Activated T-helper 2 cell treated with anti-CD3 and anti-CD28 coated beads, Interferon-gamma antibody, Interleukin-2, Interleukin-4, amounts not matched to agents 10 μg/mL and 5 μg/mL and 100 μg/mL, durations not matched to agents 14 hours and 24 hours and 36 hours (primary cell): ENCODE results near the gene CTU2. TPM values are rescaled to one million over a fixed set of nuclear protein-coding genes. Genes with fewer than 3 reads are reported as not detected.
A peak's percentile ranks its signal among the peaks of the same experiment; 100 is the strongest.

ENCODE experiments used
- DNase-seq: peaks from one replicate; pipeline ENCODE4 v3.0.0; 2021; ENCODE audit warnings: low spot score
- H3K27ac Mint-ChIP-seq: one replicate; pipeline ENCODE4 v1.8.0; 2021; ENCODE audit warnings: mixed read lengths
- H3K27me3 Mint-ChIP-seq: one replicate; pipeline ENCODE4 v1.8.0; 2021; ENCODE audit warnings: low read depth, mixed read lengths
- H3K36me3 Mint-ChIP-seq: one replicate; pipeline ENCODE4 v1.8.0; 2021; ENCODE audit warnings: low read depth, mixed read lengths
- H3K4me1 Mint-ChIP-seq: one replicate; pipeline ENCODE4 v1.8.0; 2021; ENCODE audit warnings: low read depth, mixed read lengths
- H3K4me3 Mint-ChIP-seq: one replicate; pipeline ENCODE4 v1.8.0; 2021; ENCODE audit warnings: low read depth, mild to moderate bottlenecking, moderate library complexity, mixed read lengths
- H3K9me3 Mint-ChIP-seq: one replicate; pipeline ENCODE4 v1.8.0; 2021; ENCODE audit warnings: mixed read lengths
- intact Hi-C: fragments of 100-400 bp; cut with micrococcal nuclease; formaldehyde crosslinking; loops from one replicate; pipeline ENCODE4 v1.15.1; 2023
- total RNA-seq: library from RNA; stranded (reverse); gene quantifications from 2 replicates; pipeline ENCODE4 v1.2.3, GENCODE V29; 2022

Gene CTU2
- total RNA-seq, 1 donor from 2014 or later: 43.8 TPM

GRCh38 chr16:88686062-88686438 is 20.3 kb upstream of the CTU2 start:
- no peak for DNase-seq
- H3K4me1 Mint-ChIP-seq: peaks cover 31% of the 10 kb centered on the region
- intact Hi-C loops: loop anchor here (1.0 kb wide), 3 partner anchors 15 to 35 kb away; partner anchors contain the start of genes CYBA and MVD
- H3K36me3 Mint-ChIP-seq: no peaks in the 10 kb centered on the region
- no peak overlapping the region for H3K27ac Mint-ChIP-seq
- peak overlapping the region; percentile 74 for H3K4me3 Mint-ChIP-seq
- no peaks in the 10 kb centered on the region for H3K27me3 Mint-ChIP-seq
- no peaks in the 10 kb centered on the region for H3K9me3 Mint-ChIP-seq

GRCh38 chr16:88686439-88687253 is 19.7 kb upstream of the CTU2 start, which contains the start of gene SNAI3:
Gene SNAI3 (minus strand): TSS chr16:88686507. CDS start chr16:88686406, 101 bp downstream.
- H3K27ac Mint-ChIP-seq: no peak within 1 kb of the TSS

GRCh38 chr16:88687254-88687576 is 19.1 kb upstream of the CTU2 start:
- Mint-ChIP-seq H3K9me3 (no peaks in the 10 kb centered on the region), H3K36me3 (no peaks in the 10 kb centered on the region), H3K4me1 (peaks cover 30% of the 10 kb centered on the region), H3K27me3 (no peaks in the 10 kb centered on the region), H3K4me3 (peak overlapping the region; percentile 26), H3K27ac (no peak overlapping the region)
- intact Hi-C loops: no loop called here
- DNase-seq: no peak

More at GRCh38 chr16:88686439-88687253, 19.7 kb upstream of the CTU2 start, which contains the start of gene SNAI3:
- intact Hi-C loops: loop anchor here (1.0 kb wide), 3 partner anchors 15 to 35 kb away; partner anchors contain the start of genes CYBA and MVD
- peak; percentile 85 for DNase-seq
- H3K9me3 Mint-ChIP-seq: no peaks in the 10 kb centered on the region
- H3K36me3 Mint-ChIP-seq: no peaks in the 10 kb centered on the region
- H3K4me3 Mint-ChIP-seq: peak within 1 kb of the TSS; percentile 74
- peaks cover 32% of the 10 kb centered on the region for H3K4me1 Mint-ChIP-seq
- no peaks in the 10 kb centered on the region for H3K27me3 Mint-ChIP-seq

- no peak overlapping the region for H3K27ac Mint-ChIP-seq
- no peaks in the 10 kb centered on the region for H3K36me3 Mint-ChIP-seq
- H3K4me1 Mint-ChIP-seq: peaks cover 28% of the 10 kb centered on the region
- intact Hi-C loops: no loop called here
- H3K4me3 Mint-ChIP-seq: no peak overlapping the region
- H3K9me3 Mint-ChIP-seq: no peaks in the 10 kb centered on the region
- no peaks in the 10 kb centered on the region for H3K27me3 Mint-ChIP-seq
- no peak for DNase-seq
Measured at GRCh38 chr16:88687676-88688012, 18.7 kb upstream of the CTU2 start.

GRCh38 chr16:88688013-88688778 is 18.1 kb upstream of the CTU2 start:
- no peak for DNase-seq
- Mint-ChIP-seq H3K9me3 (no peaks in the 10 kb centered on the region), H3K27ac (no peak overlapping the region), H3K4me1 (peaks cover 31% of the 10 kb centered on the region), H3K4me3 (no peak overlapping the region), H3K27me3 (no peaks in the 10 kb centered on the region), H3K36me3 (no peaks in the 10 kb centered on the region)
- intact Hi-C loops: no loop called here

GRCh38 chr16:88690341-88691128 is 15.8 kb upstream of the CTU2 start:
- Mint-ChIP-seq H3K4me1 (peaks cover 21% of the 10 kb centered on the region), H3K36me3 (no peaks in the 10 kb centered on the region), H3K9me3 (no peaks in the 10 kb centered on the region), H3K4me3 (no peak overlapping the region), H3K27ac (no peak overlapping the region), H3K27me3 (no peaks in the 10 kb centered on the region)
- DNase-seq: no peak
- intact Hi-C loops: no loop called here

- intact Hi-C loops: no loop called here
- Mint-ChIP-seq H3K9me3 (no peaks in the 10 kb centered on the region), H3K27me3 (no peaks in the 10 kb centered on the region), H3K36me3 (no peaks in the 10 kb centered on the region), H3K4me1 (peaks cover 21% of the 10 kb centered on the region), H3K4me3 (no peak overlapping the region), H3K27ac (no peak overlapping the region)
- no peak for DNase-seq
Measured at GRCh38 chr16:88691129-88691813, 15.0 kb upstream of the CTU2 start.

- DNase-seq: peak; percentile 36
- Mint-ChIP-seq H3K4me3 (no peak overlapping the region), H3K27me3 (no peaks in the 10 kb centered on the region), H3K36me3 (peaks cover 3% of the 10 kb centered on the region), H3K4me1 (peaks cover 21% of the 10 kb centered on the region), H3K9me3 (no peaks in the 10 kb centered on the region), H3K27ac (peak overlapping the region; percentile 42)
- intact Hi-C loops: no loop called here
Measured at GRCh38 chr16:88691924-88692560, 14.3 kb upstream of the CTU2 start.

GRCh38 chr16:88692861-88693260 is 13.4 kb upstream of the CTU2 start:
- DNase-seq: no peak
- Mint-ChIP-seq H3K36me3 (peaks cover 9% of the 10 kb centered on the region), H3K27ac (peak overlapping the region; percentile 7), H3K4me1 (peaks cover 21% of the 10 kb centered on the region), H3K4me3 (no peak overlapping the region), H3K9me3 (no peaks in the 10 kb centered on the region), H3K27me3 (no peaks in the 10 kb centered on the region)
- intact Hi-C loops: no loop called here

- intact Hi-C loops: no loop called here
- peaks cover 15% of the 10 kb centered on the region for H3K36me3 Mint-ChIP-seq
- no peak overlapping the region for H3K27ac Mint-ChIP-seq
- H3K9me3 Mint-ChIP-seq: no peaks in the 10 kb centered on the region
- no peak for DNase-seq
- no peak overlapping the region for H3K4me3 Mint-ChIP-seq
- no peaks in the 10 kb centered on the region for H3K27me3 Mint-ChIP-seq
- peaks cover 18% of the 10 kb centered on the region for H3K4me1 Mint-ChIP-seq
Measured at GRCh38 chr16:88693420-88694177, 12.7 kb upstream of the CTU2 start.

GRCh38 chr16:88694221-88695087 is 11.8 kb upstream of the CTU2 start:
- H3K27ac Mint-ChIP-seq: no peak overlapping the region

More at GRCh38 chr16:88694221-88695087, 11.8 kb upstream of the CTU2 start:
- peaks cover 19% of the 10 kb centered on the region for H3K4me1 Mint-ChIP-seq
- H3K4me3 Mint-ChIP-seq: no peak overlapping the region
- peaks cover 16% of the 10 kb centered on the region for H3K36me3 Mint-ChIP-seq
- H3K27me3 Mint-ChIP-seq: no peaks in the 10 kb centered on the region
- no peak for DNase-seq
- intact Hi-C loops: no loop called here
- H3K9me3 Mint-ChIP-seq: no peaks in the 10 kb centered on the region
